Kidney epithelial cell (primary cell): ENCODE results near the gene RXFP2. TPM values are rescaled to one million over a fixed set of nuclear protein-coding genes. Genes with fewer than 3 reads are reported as not detected.

Source experiments
- DNase-seq: peaks from one replicate; pipeline ENCODE4 v3.0.0-alpha.2; 2010; ENCODE audit warnings: low read depth
- H3K27me3 ChIP-seq: 2 replicates; pipeline ENCODE4 v1.6.0; 2011; ENCODE audit warnings: low read length; ENCODE audit not compliant: control insufficient read depth, insufficient read depth
- H3K36me3 ChIP-seq: 2 replicates; pipeline ENCODE4 v1.5.1; 2011; ENCODE audit warnings: low read length; ENCODE audit not compliant: control insufficient read depth, insufficient read depth
- H3K4me3 ChIP-seq: 2 replicates; pipeline ENCODE4 v1.5.1; 2011; ENCODE audit warnings: low read depth, mild to moderate bottlenecking, control low read depth, low read length
- CTCF ChIP-seq: IDR thresholded peaks from 2 replicates; pipeline ENCODE4 v1.5.1; 2011; ENCODE audit warnings: mild to moderate bottlenecking, moderate library complexity, low read length, control low read depth, inconsistent platforms; ENCODE audit not compliant: insufficient read depth, poor library complexity, severe bottlenecking
- total RNA-seq: library from RNA; depleted of rRNA; stranded (reverse); fragments of >200 nt; gene quantifications from 2 replicates; pipeline ENCODE4 v1.2.3, GENCODE V29; 2015

The RXFP2 gene
- not detected in 2 replicates for total RNA-seq

GRCh38 chr13:31739226-31739625 is at the start of gene RXFP2:
Gene RXFP2 (plus strand): TSS chr13:31739526. CDS start chr13:31739613, 87 bp downstream.
- DNase-seq, result no peak
- TF ChIP-seq CTCF, result no peak
- Histone ChIP-seq H3K27me3 (no peaks in the 10 kb centered on the region), H3K4me3 (no peak within 1 kb of the TSS), H3K36me3 (no peaks in the 10 kb centered on the region)

- Histone ChIP-seq H3K4me3 (no peak overlapping the region), H3K36me3 (no peaks in the 10 kb centered on the region), H3K27me3 (no peaks in the 10 kb centered on the region)
- peak; percentile 7 for DNase-seq
- TF ChIP-seq CTCF, result no peak
Observed at GRCh38 chr13:31697290-31697689, 42.0 kb upstream of the RXFP2 start.

GRCh38 chr13:31699650-31700049 is 39.7 kb upstream of the RXFP2 start:
- Histone ChIP-seq H3K4me3 (no peak overlapping the region), H3K36me3 (no peaks in the 10 kb centered on the region), H3K27me3 (no peaks in the 10 kb centered on the region)
- no peak for DNase-seq
- TF ChIP-seq CTCF, result peak; percentile 10

- H3K36me3 ChIP-seq, result no peaks in the 10 kb centered on the region
- no peak for TF ChIP-seq CTCF
Observed at GRCh38 chr13:31703780-31704179, 35.5 kb upstream of the RXFP2 start.

GRCh38 chr13:31706105-31706504 is 33.2 kb upstream of the RXFP2 start:
- no peak for TF ChIP-seq CTCF
- no peaks in the 10 kb centered on the region for H3K36me3 ChIP-seq
- DNase-seq, result no peak
- no peak overlapping the region for H3K4me3 ChIP-seq
- H3K27me3 ChIP-seq, result no peaks in the 10 kb centered on the region

More at GRCh38 chr13:31703780-31704179, 35.5 kb upstream of the RXFP2 start:
- no peaks in the 10 kb centered on the region for H3K27me3 ChIP-seq
- no peak for DNase-seq
- H3K4me3 ChIP-seq, result no peak overlapping the region

- no peaks in the 10 kb centered on the region for H3K36me3 ChIP-seq
- DNase-seq, result no peak
- no peak for TF ChIP-seq CTCF
- no peak overlapping the region for H3K4me3 ChIP-seq
- H3K27me3 ChIP-seq, result no peaks in the 10 kb centered on the region
Observed at GRCh38 chr13:31717583-31717982, 21.7 kb upstream of the RXFP2 start.
